ENCODE data around the gene CWC22. TPM values are rescaled to one million over a fixed set of nuclear protein-coding genes. Genes with fewer than 3 reads are reported as not detected.

CWC22 gene
- total and polyA plus RNA-seq, 2 of the 8 experiments (the other 6 are each of a cell fraction or from before 2014, with no cell fraction given), result 3.7 to 34.0 TPM

DNA sequence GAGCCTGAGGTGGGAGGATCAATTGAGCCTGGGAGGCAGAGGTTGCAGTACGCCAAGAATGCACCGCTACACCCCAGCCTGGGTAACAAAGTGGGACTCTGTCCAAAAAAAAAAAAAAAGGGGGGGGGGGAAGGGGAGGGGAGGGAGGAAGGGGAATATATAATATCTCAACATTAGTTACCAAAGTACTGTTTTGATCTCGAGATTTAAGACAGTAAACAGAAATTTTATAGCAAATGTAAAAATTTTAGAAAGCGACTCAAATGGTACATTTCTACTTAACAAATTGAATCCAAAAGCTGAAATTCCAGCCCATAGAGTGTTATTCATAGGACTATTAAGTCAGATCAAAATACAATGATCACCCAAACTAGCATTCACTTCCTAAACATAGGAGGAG, 60.8 kb downstream of the CWC22 start (continued):
- TF ChIP-seq CBX5 (IDR thresholded peaks at IDR 0.05; ENCODE audit: low read depth, low read length), result no peak
- TF ChIP-seq RFX5 (IDR thresholded peaks at IDR 0.05; ENCODE audit: borderline replicate concordance, low read depth, low read length), result no peak
- no peak for TF ChIP-seq JUND (IDR thresholded peaks at IDR 0.05; ENCODE audit: low read length)
- no peak for TF ChIP-seq GTF2F1 (IDR thresholded peaks at IDR 0.05; ENCODE audit: borderline replicate concordance, low read depth, low read length)
- no peak for TF ChIP-seq POLR2A (IDR thresholded peaks at IDR 0.05; ENCODE audit: control extremely low read depth in 1 of 2, low read depth in 2 of 2, low read length in 2 of 2)
- TF ChIP-seq TCF12 (IDR thresholded peaks at IDR 0.05; ENCODE audit: low read depth, low read length), result no peak

Data from H1 (cell line).